Neuronal stem cell (in vitro differentiated cells): ENCODE results near the gene CEP131.

Experiments
- DNase-seq: peaks from one replicate; pipeline ENCODE4 v3.0.0-alpha.2; 2013; ENCODE audit warnings: low spot score
- H2AFZ ChIP-seq: one replicate; pipeline ENCODE4 v1.6.1; 2013; ENCODE audit warnings: mild to moderate bottlenecking, low read length, inconsistent platforms
- H2AK5ac ChIP-seq: 2 replicates; pipeline ENCODE4 v1.6.1; 2013; ENCODE audit warnings: low read depth, mild to moderate bottlenecking, inconsistent platforms, low read length, moderate library complexity, mixed read lengths
- H2BK120ac ChIP-seq: 2 replicates; pipeline ENCODE4 v1.6.1; 2013; ENCODE audit warnings: low read depth, mild to moderate bottlenecking, inconsistent platforms, low read length, moderate library complexity, mixed read lengths
- H2BK12ac ChIP-seq: one replicate; pipeline ENCODE4 v1.6.1; 2013; ENCODE audit warnings: low read length, inconsistent platforms
- H2BK15ac ChIP-seq: 2 replicates; pipeline ENCODE4 v1.6.1; 2013; ENCODE audit warnings: mild to moderate bottlenecking, low read length, inconsistent platforms, mixed read lengths
- H2BK5ac ChIP-seq: one replicate; pipeline ENCODE4 v1.6.1; 2013; ENCODE audit warnings: inconsistent platforms, mild to moderate bottlenecking, low read length, moderate library complexity
- H3K14ac ChIP-seq: one replicate; pipeline ENCODE4 v1.6.1; 2013; ENCODE audit warnings: low read length, inconsistent platforms
- H3K18ac ChIP-seq: 2 replicates; pipeline ENCODE4 v1.6.1; 2013; ENCODE audit warnings: low read length, inconsistent platforms
- H3K23ac ChIP-seq: 2 replicates; pipeline ENCODE4 v1.6.1; 2013; ENCODE audit warnings: low read depth, mild to moderate bottlenecking, mixed read lengths, low read length, inconsistent platforms; ENCODE audit not compliant: poor library complexity
- H3K27ac ChIP-seq: replicated peaks from 3 replicates; pipeline ENCODE4 v1.5.1; 2013; ENCODE audit warnings: low read length, inconsistent platforms
- H3K27me3 ChIP-seq, 3 experiments: 2 replicates each; pipeline ENCODE4 v1.6.1; 2013; ENCODE audit warnings: low read length in 3 of 3, mild to moderate bottlenecking in 2 of 3, inconsistent platforms in 1 of 3, low read depth in 1 of 3, mixed read lengths in 1 of 3, moderate library complexity in 1 of 3; ENCODE audit not compliant: control insufficient read depth in 3 of 3, insufficient read depth in 3 of 3
- H3K36me3 ChIP-seq, 2 donors: replicated peaks in 1 of 2; 2 replicates each; pipeline ENCODE4 v1.6.1; 2013; ENCODE audit warnings: low read length in 2 of 2; ENCODE audit not compliant: control insufficient read depth in 2 of 2, insufficient read depth in 2 of 2
- H3K4ac ChIP-seq: 2 replicates; pipeline ENCODE4 v1.6.1; 2013; ENCODE audit warnings: inconsistent platforms, mild to moderate bottlenecking, low read length, moderate library complexity
- H3K4me1 ChIP-seq, 2 donors: 1 replicate in 1 of 2; 2 replicates in 1 of 2; pipeline ENCODE4 v1.6.1; 2013; ENCODE audit warnings: low read length in 2 of 2, low read depth in 1 of 2; ENCODE audit not compliant: control insufficient read depth in 2 of 2, insufficient read depth in 1 of 2
- H3K4me2 ChIP-seq: one replicate; pipeline ENCODE4 v1.6.1; 2013; ENCODE audit warnings: mild to moderate bottlenecking, low read length, inconsistent platforms; ENCODE audit not compliant: insufficient read depth, poor library complexity, severe bottlenecking
- H3K4me3 ChIP-seq, 2 donors: 2 replicates each; pipeline ENCODE4 v1.5.1; 2013; ENCODE audit warnings: low read length in 2 of 2, mild to moderate bottlenecking in 2 of 2, inconsistent platforms in 1 of 2, moderate library complexity in 1 of 2
- H3K79me1 ChIP-seq: one replicate; pipeline ENCODE4 v1.6.1; 2013; ENCODE audit warnings: low read depth, mild to moderate bottlenecking, inconsistent platforms, low read length, moderate library complexity
- H3K9ac ChIP-seq: one replicate; pipeline ENCODE4 v1.6.1; 2013; ENCODE audit warnings: mild to moderate bottlenecking, low read depth, low read length, inconsistent platforms; ENCODE audit not compliant: poor library complexity
- H3K9me3 ChIP-seq, 2 donors: replicated peaks in 1 of 2; 2 replicates each; pipeline versions ENCODE3 to v1.6.1; 2013; ENCODE audit warnings: low read length in 2 of 2, mild to moderate bottlenecking in 2 of 2, inconsistent platforms in 1 of 2, low read depth in 1 of 2, mixed read lengths in 1 of 2, moderate library complexity in 1 of 2; ENCODE audit not compliant: control insufficient read depth in 2 of 2, insufficient read depth in 1 of 2
- H4K8ac ChIP-seq: one replicate; pipeline ENCODE4 v1.6.1; 2013; ENCODE audit warnings: low read depth, mild to moderate bottlenecking, inconsistent platforms, low read length, moderate library complexity
- H4K91ac ChIP-seq: one replicate; pipeline ENCODE4 v1.6.1; 2013; ENCODE audit warnings: low read length, low read depth, mild to moderate bottlenecking, inconsistent platforms; ENCODE audit not compliant: poor library complexity
- WGBS, 2 donors: extraction: QIAGEN DNeasy Blood & Tissue Kit; methylation state at CpG; one replicate each; pipeline ENCODE4 v1.1.7; 2013; ENCODE audit warnings: missing lambda C conversion rate in 2 of 2, mixed read lengths in 1 of 2; ENCODE audit not compliant: insufficient read length in 2 of 2, insufficient replicate concordance in 1 of 2; ENCODE audit errors: extremely low coverage in 2 of 2; 5-methylcytosine and 5-hydroxymethylcytosine counted together

CEP131 gene

GRCh38 chr17:81144423-81144781, 78.4 kb downstream of the CEP131 start:
- H2BK12ac ChIP-seq = no peak overlapping the region
- H3K4me2 ChIP-seq = no peak overlapping the region
- peak overlapping the region; percentile 59 for H2AFZ ChIP-seq
- DNase-seq = no peak
- no peak overlapping the region for H3K23ac ChIP-seq
- no peak overlapping the region for H3K4me3 ChIP-seq
- no peak overlapping the region for H2BK15ac ChIP-seq
- no peaks in the 10 kb centered on the region for H3K9me3 ChIP-seq
- H3K36me3 ChIP-seq = no peaks in the 10 kb centered on the region
- H3K79me1 ChIP-seq = peaks cover 2% of the 10 kb centered on the region
- H3K14ac ChIP-seq = no peak overlapping the region
- H3K9ac ChIP-seq = no peak overlapping the region
- WGBS, 2 donors = no CpG with 5 or more reads among the region's 14 CpGs
- H3K4me1 ChIP-seq = peaks cover 4% of the 10 kb centered on the region in 2 donors
- H3K27ac ChIP-seq = peak overlapping the region; percentile 27
- no peak overlapping the region for H2BK5ac ChIP-seq
- H3K4ac ChIP-seq = no peak overlapping the region
- H2BK120ac ChIP-seq = no peak overlapping the region
- no peak overlapping the region for H4K8ac ChIP-seq
- peak overlapping the region; percentile 76 for H2AK5ac ChIP-seq
- H4K91ac ChIP-seq = no peak overlapping the region
- H3K27me3 ChIP-seq = no peaks in the 10 kb centered on the region
- H3K18ac ChIP-seq = no peak overlapping the region

- no peak overlapping the region for H3K18ac ChIP-seq
- H2BK12ac ChIP-seq = no peak overlapping the region
- H2AK5ac ChIP-seq = peak overlapping the region; percentile 76
- no peaks in the 10 kb centered on the region for H3K27me3 ChIP-seq
- no peak overlapping the region for H3K4me2 ChIP-seq
- H4K91ac ChIP-seq = no peak overlapping the region
- DNase-seq = no peak
- H3K79me1 ChIP-seq = peaks cover 2% of the 10 kb centered on the region
- peaks cover 4% of the 10 kb centered on the region in 2 donors for H3K4me1 ChIP-seq
- no peak overlapping the region for H3K9ac ChIP-seq
- H3K36me3 ChIP-seq = no peaks in the 10 kb centered on the region
- H3K14ac ChIP-seq = peak overlapping the region; percentile 82
- peak overlapping the region; percentile 85 for H3K23ac ChIP-seq
- WGBS, 2 donors = no CpG with 5 or more reads among the region's 17 CpGs
- no peak overlapping the region for H2AFZ ChIP-seq
- no peaks in the 10 kb centered on the region for H3K9me3 ChIP-seq
- H2BK120ac ChIP-seq = peak overlapping the region; percentile 94
- no peak overlapping the region for H3K27ac ChIP-seq
- peak overlapping the region; percentile 87 for H2BK5ac ChIP-seq
- peak overlapping the region in 1 of 2 donors; percentile 20 for H3K4me3 ChIP-seq
- peak overlapping the region; percentile 26 for H3K4ac ChIP-seq
- no peak overlapping the region for H4K8ac ChIP-seq
- peak overlapping the region; percentile 62 for H2BK15ac ChIP-seq
These were observed 78.9 kb downstream of the CEP131 start for GRCh38 chr17:81143717-81144422.

- no peak for DNase-seq
- Histone ChIP-seq H3K4me1 (peaks cover 4 to 7% of the 10 kb centered on the region in 2 donors), H2BK120ac (peak overlapping the region; percentile 94), H3K36me3 (no peaks in the 10 kb centered on the region), H2BK5ac (peak overlapping the region; percentile 87), H4K8ac (peak overlapping the region; percentile 89), H4K91ac (no peak overlapping the region), H3K4me2 (no peak overlapping the region), H2AFZ (peak overlapping the region; percentile 80), H3K9me3 (peaks cover 0 to 7% of the 10 kb centered on the region in 2 donors), H3K23ac (peak overlapping the region; percentile 75), H2BK12ac (no peak overlapping the region), H2AK5ac (peak overlapping the region; percentile 76), H3K4me3 (no peak overlapping the region), H3K9ac (peak overlapping the region; percentile 71), H3K27ac (no peak overlapping the region), H3K79me1 (peaks cover 3% of the 10 kb centered on the region), H2BK15ac (peak overlapping the region; percentile 62), H3K4ac (no peak overlapping the region), H3K18ac (peak overlapping the region; percentile 84), H3K27me3 (no peaks in the 10 kb centered on the region), H3K14ac (no peak overlapping the region)
- no CpG with 5 or more reads among the region's 11 CpGs for WGBS, 2 donors
These were observed 79.6 kb downstream of the CEP131 start for GRCh38 chr17:81143200-81143527.

GRCh38 chr17:81142301-81143199, 80.2 kb downstream of the CEP131 start:
- H3K27me3 ChIP-seq = no peaks in the 10 kb centered on the region
- H3K4me1 ChIP-seq = peaks cover 4 to 9% of the 10 kb centered on the region in 2 donors
- H2BK15ac ChIP-seq = peak overlapping the region; percentile 62
- H2BK5ac ChIP-seq = peak overlapping the region; percentile 87
- peak overlapping the region; percentile 84 for H3K18ac ChIP-seq
- H3K14ac ChIP-seq = peak overlapping the region; percentile 63
- peak overlapping the region; percentile 80 for H2AFZ ChIP-seq
- H4K8ac ChIP-seq = peak overlapping the region; percentile 89
- H3K9me3 ChIP-seq = peaks cover 0 to 12% of the 10 kb centered on the region in 2 donors
- peak overlapping the region; percentile 71 for H3K9ac ChIP-seq
- DNase-seq = peak; percentile 61
- H3K79me1 ChIP-seq = peaks cover 8% of the 10 kb centered on the region
- H3K23ac ChIP-seq = peak overlapping the region; percentile 75
- H4K91ac ChIP-seq = no peak overlapping the region
- no CpG with 5 or more reads among the region's 25 CpGs for WGBS, 2 donors
- no peak overlapping the region for H3K4me2 ChIP-seq
- H3K4ac ChIP-seq = no peak overlapping the region
- no peak overlapping the region for H3K27ac ChIP-seq
- H3K4me3 ChIP-seq = no peak overlapping the region
- peaks cover 0 to 2% of the 10 kb centered on the region in 2 donors for H3K36me3 ChIP-seq
- no peak overlapping the region for H2BK12ac ChIP-seq
- peak overlapping the region; percentile 94 for H2BK120ac ChIP-seq
- H2AK5ac ChIP-seq = peak overlapping the region; percentile 76
